ENCODE measurements around the gene FRS3. TPM values are rescaled to one million over a fixed set of nuclear protein-coding genes. Genes with fewer than 3 reads are reported as not detected.
"Not testable (repeated sequence)": the region's sequence is repeated elsewhere in the genome, so short reads cannot be mapped to it uniquely, and the experiment has no call there.

The FRS3 gene
- total RNA-seq, 1 donor from 2014 or later = 3.5 TPM

GRCh38 chr6:41770381-41771057 lies 9.2 kb downstream of the FRS3 start:
- no peak for DNase-seq (ENCODE audit: low read depth)

DNA sequence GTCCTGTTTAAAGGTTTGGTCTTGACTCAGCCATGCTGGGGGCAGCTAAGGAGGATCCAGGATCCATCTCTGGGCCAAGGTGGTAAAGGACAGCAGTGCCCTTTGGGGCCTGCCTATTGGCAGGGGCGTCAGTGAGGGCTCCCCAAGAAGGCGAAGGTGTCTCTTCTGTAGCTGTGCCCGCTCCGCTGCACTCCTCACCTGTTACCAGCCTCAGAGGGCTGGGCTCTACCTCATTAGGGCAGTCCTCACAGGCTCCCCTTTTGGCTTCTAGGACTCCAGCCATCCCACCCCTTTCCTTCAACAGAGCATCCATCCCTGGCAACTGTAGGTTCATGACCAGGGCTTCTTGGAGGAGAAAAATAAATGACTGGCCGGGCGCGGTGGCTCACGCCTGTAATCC lies 10.3 kb downstream of the FRS3 start:
- no peak for DNase-seq (ENCODE audit: low read depth)

DNA sequence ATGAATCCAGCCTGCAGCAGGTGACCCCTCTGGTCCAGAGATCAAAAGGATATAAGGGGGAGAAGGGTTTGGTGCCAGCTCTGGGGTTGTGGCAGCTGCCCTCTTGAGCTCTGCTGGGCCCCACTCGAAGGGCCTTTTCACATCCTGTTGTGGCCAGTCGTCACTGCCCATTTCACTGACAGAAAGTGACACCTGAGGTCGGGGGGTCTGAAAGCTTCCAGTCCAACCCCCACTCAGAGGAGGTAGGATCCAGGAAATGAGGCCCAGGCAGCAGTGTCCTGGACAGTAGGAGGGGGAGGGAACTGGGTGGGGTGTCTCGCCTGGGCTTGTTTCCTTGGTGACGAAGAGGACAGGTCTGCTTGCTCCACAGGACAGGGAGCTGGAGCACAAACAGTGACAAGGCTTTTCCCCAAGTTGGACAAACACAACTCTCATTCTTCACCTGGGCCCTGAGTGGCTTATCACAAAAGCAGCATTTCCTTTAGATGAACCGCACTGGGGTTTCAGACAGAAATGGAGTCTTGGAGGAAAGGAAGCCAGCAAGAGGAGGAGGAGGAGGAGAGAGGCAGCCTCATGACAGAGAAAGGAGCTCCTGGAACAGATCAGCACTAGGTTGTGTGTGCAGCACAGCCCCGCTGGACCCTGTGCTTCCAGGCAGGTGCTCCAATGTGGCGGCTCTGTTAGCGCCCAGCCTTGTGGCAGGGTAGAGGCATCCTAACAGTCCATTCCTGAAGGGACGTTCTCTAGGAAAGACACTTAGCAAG lies 11.0 kb downstream of the FRS3 start:
- DNase-seq (ENCODE audit: low read depth) = no peak

DNA sequence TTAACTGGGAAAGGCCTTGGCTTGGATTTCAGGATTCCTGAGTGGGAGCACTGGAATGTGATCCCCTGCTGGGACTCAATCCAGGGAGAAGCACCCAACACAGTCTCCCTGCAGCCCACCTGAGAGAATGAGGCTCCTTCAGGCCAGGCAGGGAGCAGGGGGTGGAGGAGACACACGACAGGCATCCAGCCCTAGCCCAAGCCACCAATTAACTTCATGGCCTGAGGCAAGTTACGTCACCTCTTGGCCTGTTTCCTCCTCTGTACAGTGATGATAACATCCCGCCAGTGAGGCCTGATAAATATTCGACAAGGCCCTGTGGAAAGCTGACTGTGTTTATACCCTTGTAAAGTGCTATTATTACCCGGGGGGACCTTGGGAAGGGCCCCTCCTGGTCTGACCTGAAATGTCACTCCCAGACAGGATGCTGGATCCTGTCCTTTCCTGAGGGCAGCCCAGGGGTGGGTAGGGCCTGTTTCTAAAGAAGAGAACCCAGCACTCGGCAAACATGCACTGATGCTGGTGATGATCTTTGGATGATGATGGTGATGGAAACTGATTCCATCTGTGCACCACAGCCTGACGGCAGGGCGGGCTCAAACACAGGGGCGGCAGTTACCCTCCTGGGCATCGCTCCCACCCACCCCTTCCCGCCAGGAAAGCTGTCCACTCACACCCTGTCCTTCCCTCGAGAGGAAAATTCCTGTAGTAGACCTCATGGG lies 12.4 kb downstream of the FRS3 start:
- DNase-seq (ENCODE audit: low read depth) = no peak

GRCh38 chr6:41766043-41766664 lies 13.5 kb downstream of the FRS3 start:
- not testable (repeated sequence) for DNase-seq (ENCODE audit: low read depth)

DNA sequence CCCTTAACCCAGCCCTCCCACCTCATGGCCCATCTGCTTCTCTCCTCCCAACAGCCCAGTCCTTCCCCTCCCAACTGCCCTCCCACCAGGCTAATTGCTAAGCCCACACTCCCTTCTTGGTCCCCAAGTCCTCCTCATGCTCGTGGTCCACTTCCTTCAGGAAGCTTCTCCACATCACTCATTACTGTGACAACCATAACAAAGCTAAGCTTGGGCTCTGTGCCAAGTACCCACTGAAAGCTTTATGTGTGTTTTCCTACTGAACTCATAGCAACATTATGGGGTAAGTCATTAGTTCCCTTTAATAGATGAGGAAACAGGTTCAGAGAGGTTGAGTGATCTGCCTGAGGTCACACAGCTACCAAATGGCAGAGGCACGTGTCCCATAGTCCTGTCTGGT lies 16.2 kb downstream of the FRS3 start:
- no peak for DNase-seq (ENCODE audit: low read depth)

GRCh38 chr6:41759905-41760579 lies 19.7 kb downstream of the FRS3 start:
- DNase-seq (ENCODE audit: low read depth) = no peak

DNA sequence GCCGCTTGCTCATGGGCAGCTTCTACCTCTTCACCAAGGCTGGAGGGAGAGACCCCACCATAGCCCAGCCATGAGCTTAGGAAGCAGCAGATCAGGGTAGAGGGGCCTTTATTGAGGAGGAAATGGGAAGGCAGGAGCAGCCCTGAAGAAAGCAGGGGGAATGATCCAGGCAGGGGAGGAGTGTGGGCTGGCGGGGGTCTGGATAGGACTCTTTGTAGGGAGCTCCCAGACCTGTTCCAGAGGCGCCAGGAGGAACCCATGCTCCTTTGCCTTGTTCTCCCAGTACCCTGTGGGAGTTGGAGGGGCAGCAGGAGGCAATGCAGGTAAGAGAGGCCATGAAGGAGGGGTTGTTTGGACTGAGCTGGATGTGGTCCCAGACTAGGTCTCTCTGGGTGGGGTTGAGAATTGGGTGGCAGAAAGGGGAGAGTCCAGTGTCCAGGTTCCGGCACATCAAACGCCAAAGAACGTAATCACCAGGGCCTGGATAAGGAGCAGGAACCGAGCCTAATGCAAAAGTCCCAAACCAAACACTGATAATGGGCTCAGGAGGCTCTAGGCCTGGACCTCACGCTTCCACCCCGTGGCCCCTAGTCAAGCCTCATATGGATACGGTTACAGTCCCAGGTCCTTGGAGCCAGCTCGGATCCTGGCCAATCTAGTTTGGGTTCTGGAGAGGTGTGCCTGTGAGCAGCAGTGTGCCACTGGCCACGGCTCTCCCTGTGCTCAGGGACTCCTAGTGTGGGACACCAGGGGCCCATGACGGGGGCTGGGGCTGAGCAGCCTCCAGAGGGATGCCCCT lies 20.4 kb downstream of the FRS3 start:
- no peak for DNase-seq (ENCODE audit: low read depth)

DNA sequence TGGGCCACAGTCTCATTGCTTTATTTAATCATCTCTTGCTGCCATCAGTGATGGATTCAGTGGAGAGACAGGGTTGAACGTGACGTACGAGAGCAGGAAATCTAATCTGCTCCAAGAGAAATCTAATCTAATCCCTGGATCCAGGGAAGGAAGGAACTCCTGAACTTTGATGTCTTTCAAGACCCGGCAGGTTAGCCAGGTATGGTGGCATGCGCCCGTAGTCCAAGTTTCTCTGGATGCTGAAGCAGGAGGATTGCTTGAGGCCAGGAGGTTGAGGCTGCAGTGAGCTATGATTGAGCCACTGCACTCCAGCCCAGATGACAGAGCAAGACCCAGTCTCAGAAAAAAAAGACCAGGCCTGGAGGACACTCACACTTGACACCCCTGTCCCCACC lies 21.1 kb downstream of the FRS3 start:
- DNase-seq (ENCODE audit: low read depth) = no peak

GRCh38 chr6:41757931-41758640 lies 21.6 kb downstream of the FRS3 start:
- peak; percentile 14 for DNase-seq (ENCODE audit: low read depth)

DNA sequence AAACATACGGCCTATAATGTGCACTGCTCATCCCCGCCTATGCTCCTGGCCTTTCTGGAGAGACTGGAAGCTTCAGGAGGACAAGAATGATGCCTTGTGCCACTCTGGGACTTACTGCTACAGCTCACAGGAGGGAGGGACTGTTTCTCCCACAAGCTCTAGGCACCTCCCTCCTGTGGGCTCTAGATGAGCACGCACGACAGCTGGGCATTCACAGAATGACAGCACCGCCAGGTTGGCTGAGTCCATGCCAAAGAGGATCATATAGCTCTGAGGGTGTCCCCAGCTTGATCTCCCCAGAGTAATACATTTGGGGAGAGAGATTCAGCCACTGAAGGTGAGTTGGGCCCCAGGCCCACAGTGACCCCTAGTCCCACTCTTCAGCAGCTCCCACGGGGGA lies 22.4 kb downstream of the FRS3 start:
- peak; percentile 78 for DNase-seq (ENCODE audit: low read depth)

GRCh38 chr6:41756354-41756753 lies 23.3 kb downstream of the FRS3 start:
- no peak for DNase-seq (ENCODE audit: low read depth)

GRCh38 chr6:41755895-41756294 lies 23.8 kb downstream of the FRS3 start:
- DNase-seq (ENCODE audit: low read depth) = no peak

GRCh38 chr6:41750374-41750773 lies 29.3 kb downstream of the FRS3 start:
- DNase-seq (ENCODE audit: low read depth) = no peak

DNA sequence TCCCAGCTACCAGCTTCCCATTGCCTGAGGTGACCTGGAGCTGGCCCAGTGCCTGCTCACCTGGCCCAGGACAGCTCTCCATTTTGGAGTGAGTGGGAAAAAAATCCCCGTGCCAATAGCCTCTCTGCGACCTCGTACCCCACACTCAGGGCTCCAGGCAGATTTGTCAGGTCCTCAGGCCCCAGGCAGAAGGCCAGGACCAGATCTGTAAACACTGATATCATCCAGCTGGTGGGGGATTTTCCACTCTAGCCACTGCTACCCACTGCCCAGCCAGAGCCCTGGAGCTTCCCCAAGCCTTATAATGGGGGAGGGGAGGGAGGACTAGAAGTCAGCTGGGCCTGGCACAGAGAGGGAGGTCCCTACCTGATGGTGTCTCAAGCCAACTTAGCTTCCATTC lies 31.2 kb downstream of the FRS3 start:
- no peak for DNase-seq (ENCODE audit: low read depth)

- DNase-seq (ENCODE audit: low read depth) = no peak
Observed at GRCh38 chr6:41748102-41748477, 31.6 kb downstream of the FRS3 start.

- DNase-seq (ENCODE audit: low read depth) = no peak
Observed at GRCh38 chr6:41747256-41748101, 32.2 kb downstream of the FRS3 start, which contains the start of gene PGC. Gene PGC, minus strand, starts transcription at chr6:41747397. Its CDS starts 63 bp downstream, at chr6:41747334.

DNA sequence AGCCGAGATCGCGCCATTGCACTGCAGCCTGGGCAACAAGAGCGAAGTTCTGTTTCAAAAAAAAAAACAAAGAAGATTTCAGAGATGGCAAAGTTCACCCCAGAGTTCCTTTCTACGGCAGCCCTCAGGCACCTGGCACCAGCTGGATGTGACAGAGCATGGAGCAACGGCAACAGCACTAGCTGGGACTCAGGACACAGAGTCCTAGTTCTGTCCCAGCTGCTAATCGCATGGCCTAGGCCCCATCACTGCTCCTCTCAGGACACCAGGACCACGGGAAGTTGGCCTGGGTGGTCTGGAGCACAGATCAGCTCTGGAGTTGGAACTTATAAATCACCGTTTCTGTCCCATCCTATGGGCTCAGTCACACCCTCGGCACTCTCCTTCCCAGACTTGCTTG lies 33.6 kb downstream of the FRS3 start:
- DNase-seq (ENCODE audit: low read depth) = no peak
